Measurements from ENCODE around the gene SH2D1B. TPM values are rescaled to one million over a fixed set of nuclear protein-coding genes. Genes with fewer than 3 reads are reported as not detected.
"Not testable (repeated sequence)": the region's sequence is repeated elsewhere in the genome, so short reads cannot be mapped to it uniquely, and the experiment has no call there.

The SH2D1B gene
- total and polyA plus RNA-seq, 2 donors (not counting 1 experiment from before 2014, with no cell fraction given), result 0.15 TPM

- ATAC-seq (ENCODE audit: low read depth), result no peak
- H3K4me1 Mint-ChIP-seq, result no peaks in the 10 kb centered on the region
- H3K9ac ChIP-seq (ENCODE audit: low read length), result no peak overlapping the region
Observed at GRCh38 chr1:162456323-162456722, 44.4 kb upstream of the SH2D1B start.

DNA sequence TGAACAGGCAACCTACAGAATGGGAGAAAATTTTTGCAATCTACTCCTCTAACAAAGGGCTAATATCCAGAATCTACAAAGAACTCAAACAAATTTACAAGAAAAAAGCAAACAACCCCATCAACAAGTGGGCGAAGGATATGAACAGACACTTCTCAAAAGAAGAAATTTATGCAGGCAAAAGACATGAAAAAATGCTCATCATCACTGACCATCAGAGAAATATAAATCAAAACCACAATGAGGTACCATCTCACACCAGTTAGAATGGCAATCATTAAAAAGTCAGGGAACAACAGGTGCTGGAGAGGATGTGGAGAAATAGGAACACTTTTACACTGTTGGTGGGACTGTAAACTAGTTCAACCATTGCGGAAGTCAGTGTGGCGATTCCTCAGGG is 42.4 kb upstream of the SH2D1B start:
- ATAC-seq (ENCODE audit: low read depth); H3K9me3 Mint-ChIP-seq (ENCODE audit: insufficient read depth); POLR2A ChIA-PET; H3K27me3 ChIP-seq (replicated peaks in 1 of 4; ENCODE audit: control extremely low read depth in 1 of 4, control insufficient read depth in 3 of 4, insufficient read depth in 4 of 4, low read length in 3 of 4); CTCF ChIA-PET; H3K4me1 ChIP-seq (ENCODE audit: control insufficient read depth in 2 of 2, insufficient read depth in 2 of 2, low read length in 2 of 2); H3K9me3 ChIP-seq (ENCODE audit: control extremely low read depth in 1 of 3, control insufficient read depth in 2 of 3, insufficient read depth in 1 of 3, low read length in 2 of 3); H3K36me3 ChIP-seq (replicated peaks in 1 of 2; ENCODE audit: control extremely low read depth in 1 of 2, control insufficient read depth in 1 of 2, extremely low read depth in 1 of 2, insufficient read depth in 2 of 2, low read length in 1 of 2); H3K9ac ChIP-seq (ENCODE audit: low read length); intact Hi-C loops (cut with micrococcal nuclease); H2AFZ ChIP-seq (ENCODE audit: insufficient read depth, low read depth, low read length, poor library complexity, severe bottlenecking); H3K4me3 ChIP-seq (ENCODE audit: control extremely low read depth in 1 of 5, extremely low read depth in 1 of 5, insufficient read depth in 1 of 5, low read depth in 2 of 5, low read length in 4 of 5); H3K4me1 Mint-ChIP-seq; H3K27ac ChIP-seq (ENCODE audit: low read length in 2 of 2); H3K4me3 Mint-ChIP-seq; H3K4me2 ChIP-seq (replicated peaks; ENCODE audit: low read depth, low read length, poor library complexity, severe bottlenecking); H3K27me3 Mint-ChIP-seq; H4K20me1 ChIP-seq (ENCODE audit: control insufficient read depth, insufficient read depth, low read length, poor library complexity, severe bottlenecking); H3K27ac Mint-ChIP-seq; H3K79me2 ChIP-seq (ENCODE audit: control insufficient read depth, insufficient read depth, low read length); DNase-seq: not testable (repeated sequence)
- WGBS (ENCODE audit: insufficient coverage), result no CpG with 5 or more reads among the region's 3 CpGs

More at GRCh38 chr1:162456323-162456722, 44.4 kb upstream of the SH2D1B start:
- Mint-ChIP-seq H3K4me3 (no peak overlapping the region), H3K27me3 (peaks cover 3% of the 10 kb centered on the region), H3K27ac (no peak overlapping the region), H3K9me3 (ENCODE audit: insufficient read depth) (no peaks in the 10 kb centered on the region)
- WGBS (ENCODE audit: insufficient coverage), result no CpG with 5 or more reads among the region's 4 CpGs
- POLR2A ChIA-PET, result no interaction called here
- DNase-seq, result no peak
- Histone ChIP-seq H3K36me3 (replicated peaks in 1 of 2; ENCODE audit: control extremely low read depth in 1 of 2, control insufficient read depth in 1 of 2, extremely low read depth in 1 of 2, insufficient read depth in 2 of 2, low read length in 1 of 2) (no peaks in the 10 kb centered on the region), H3K27me3 (replicated peaks in 1 of 4; ENCODE audit: control extremely low read depth in 1 of 4, control insufficient read depth in 3 of 4, insufficient read depth in 4 of 4, low read length in 3 of 4) (no peaks in the 10 kb centered on the region), H3K4me3 (ENCODE audit: control extremely low read depth in 1 of 5, extremely low read depth in 1 of 5, insufficient read depth in 1 of 5, low read depth in 2 of 5, low read length in 4 of 5) (no peak overlapping the region), H3K4me1 (ENCODE audit: control insufficient read depth in 2 of 2, insufficient read depth in 2 of 2, low read length in 2 of 2) (no peaks in the 10 kb centered on the region), H3K9me3 (ENCODE audit: control extremely low read depth in 1 of 3, control insufficient read depth in 2 of 3, insufficient read depth in 1 of 3, low read length in 2 of 3) (no peaks in the 10 kb centered on the region), H3K79me2 (ENCODE audit: control insufficient read depth, insufficient read depth, low read length) (no peaks in the 10 kb centered on the region), H3K27ac (ENCODE audit: low read length in 2 of 2) (no peak overlapping the region), H2AFZ (ENCODE audit: insufficient read depth, low read depth, low read length, poor library complexity, severe bottlenecking) (no peak overlapping the region), H3K4me2 (replicated peaks; ENCODE audit: low read depth, low read length, poor library complexity, severe bottlenecking) (no peak overlapping the region), H4K20me1 (ENCODE audit: control insufficient read depth, insufficient read depth, low read length, poor library complexity, severe bottlenecking) (no peaks in the 10 kb centered on the region)
- intact Hi-C loops (cut with micrococcal nuclease), result no loop called here
- no peak for TF ChIP-seq EZH2 (IDR thresholded peaks at IDR 0.05; ENCODE audit: borderline replicate concordance, insufficient read depth, low read depth, low read length, poor library complexity, severe bottlenecking)
- TF ChIP-seq, protein P1, sequence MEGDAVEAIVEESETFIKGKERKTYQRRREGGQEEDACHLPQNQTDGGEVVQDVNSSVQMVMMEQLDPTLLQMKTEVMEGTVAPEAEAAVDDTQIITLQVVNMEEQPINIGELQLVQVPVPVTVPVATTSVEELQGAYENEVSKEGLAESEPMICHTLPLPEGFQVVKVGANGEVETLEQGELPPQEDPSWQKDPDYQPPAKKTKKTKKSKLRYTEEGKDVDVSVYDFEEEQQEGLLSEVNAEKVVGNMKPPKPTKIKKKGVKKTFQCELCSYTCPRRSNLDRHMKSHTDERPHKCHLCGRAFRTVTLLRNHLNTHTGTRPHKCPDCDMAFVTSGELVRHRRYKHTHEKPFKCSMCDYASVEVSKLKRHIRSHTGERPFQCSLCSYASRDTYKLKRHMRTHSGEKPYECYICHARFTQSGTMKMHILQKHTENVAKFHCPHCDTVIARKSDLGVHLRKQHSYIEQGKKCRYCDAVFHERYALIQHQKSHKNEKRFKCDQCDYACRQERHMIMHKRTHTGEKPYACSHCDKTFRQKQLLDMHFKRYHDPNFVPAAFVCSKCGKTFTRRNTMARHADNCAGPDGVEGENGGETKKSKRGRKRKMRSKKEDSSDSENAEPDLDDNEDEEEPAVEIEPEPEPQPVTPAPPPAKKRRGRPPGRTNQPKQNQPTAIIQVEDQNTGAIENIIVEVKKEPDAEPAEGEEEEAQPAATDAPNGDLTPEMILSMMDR (IDR thresholded peaks at IDR 0.05), result no peak
- CTCF ChIA-PET, result no interaction called here

All from B cell (primary cell).